Measurements from ENCODE around the gene LPAR3. TPM values are rescaled to one million over a fixed set of nuclear protein-coding genes. Genes with fewer than 3 reads are reported as not detected.

LPAR3 gene
- total and polyA plus RNA-seq, 9 donors: 0.20 to 22.7 (median 2.5) TPM

DNA sequence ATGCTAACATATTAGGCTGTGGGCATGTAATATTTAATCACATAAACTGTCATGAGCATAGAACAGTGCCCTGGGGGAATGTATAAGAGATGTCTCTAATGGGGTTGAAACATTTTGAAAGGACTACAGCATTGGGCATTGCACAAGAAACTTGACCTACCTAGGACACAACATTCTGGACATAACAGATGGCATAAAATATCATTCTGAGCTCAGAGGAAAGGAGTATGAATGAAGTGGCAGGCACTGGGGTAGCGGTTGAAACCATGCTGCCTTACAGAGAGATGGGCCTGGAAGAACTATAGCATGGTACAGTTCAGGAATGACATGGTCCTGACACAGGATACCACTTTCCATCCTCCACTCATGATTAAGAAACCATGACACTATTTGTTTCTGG is 69.0 kb downstream of the LPAR3 start:
- H3K4me3 ChIP-seq: no peak overlapping the region
- H3K4me1 ChIP-seq (ENCODE audit: insufficient read depth): no peaks in the 10 kb centered on the region
- TF ChIP-seq, protein P1, sequence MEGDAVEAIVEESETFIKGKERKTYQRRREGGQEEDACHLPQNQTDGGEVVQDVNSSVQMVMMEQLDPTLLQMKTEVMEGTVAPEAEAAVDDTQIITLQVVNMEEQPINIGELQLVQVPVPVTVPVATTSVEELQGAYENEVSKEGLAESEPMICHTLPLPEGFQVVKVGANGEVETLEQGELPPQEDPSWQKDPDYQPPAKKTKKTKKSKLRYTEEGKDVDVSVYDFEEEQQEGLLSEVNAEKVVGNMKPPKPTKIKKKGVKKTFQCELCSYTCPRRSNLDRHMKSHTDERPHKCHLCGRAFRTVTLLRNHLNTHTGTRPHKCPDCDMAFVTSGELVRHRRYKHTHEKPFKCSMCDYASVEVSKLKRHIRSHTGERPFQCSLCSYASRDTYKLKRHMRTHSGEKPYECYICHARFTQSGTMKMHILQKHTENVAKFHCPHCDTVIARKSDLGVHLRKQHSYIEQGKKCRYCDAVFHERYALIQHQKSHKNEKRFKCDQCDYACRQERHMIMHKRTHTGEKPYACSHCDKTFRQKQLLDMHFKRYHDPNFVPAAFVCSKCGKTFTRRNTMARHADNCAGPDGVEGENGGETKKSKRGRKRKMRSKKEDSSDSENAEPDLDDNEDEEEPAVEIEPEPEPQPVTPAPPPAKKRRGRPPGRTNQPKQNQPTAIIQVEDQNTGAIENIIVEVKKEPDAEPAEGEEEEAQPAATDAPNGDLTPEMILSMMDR (IDR thresholded peaks at IDR 0.05): no peak
- TF ChIP-seq EP300 (IDR thresholded peaks at IDR 0.05) (no peak), POLR2A (IDR thresholded peaks at IDR 0.05) (no peak)
- H3K27me3 ChIP-seq: no peaks in the 10 kb centered on the region
- no peaks in the 10 kb centered on the region for H3K36me3 ChIP-seq
- 96 to 100% (median 100%) methylated on average over 1 of the region's 1 CpG for WGBS, 3 donors
- H3K27ac ChIP-seq: no peak overlapping the region
- no peak for DNase-seq
- H3K9me3 ChIP-seq: no peaks in the 10 kb centered on the region
- intact Hi-C loops (cut with DNase I): no loop called here

DNA sequence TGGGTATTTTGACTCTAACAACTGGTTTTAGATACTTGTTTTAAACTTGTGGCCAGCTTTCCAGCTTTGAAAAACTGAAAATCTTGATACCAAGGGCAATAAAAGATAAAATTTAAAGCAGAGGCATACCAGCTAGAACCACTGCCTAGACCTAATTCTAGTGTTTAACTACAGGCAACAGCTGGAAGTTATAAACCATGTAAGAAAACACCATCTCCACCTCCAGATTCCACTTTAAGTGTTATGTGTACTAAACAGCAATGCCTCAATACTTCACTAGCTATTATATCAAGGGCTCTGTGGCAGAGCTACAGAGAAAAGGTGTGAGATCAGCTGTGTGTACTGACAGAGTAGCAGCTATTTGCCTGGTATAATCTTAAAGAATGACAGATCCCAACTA is 69.5 kb downstream of the LPAR3 start:
- Histone ChIP-seq H3K9me3 (no peaks in the 10 kb centered on the region), H3K27me3 (no peaks in the 10 kb centered on the region), H3K36me3 (no peaks in the 10 kb centered on the region), H3K4me1 (ENCODE audit: insufficient read depth) (no peaks in the 10 kb centered on the region), H3K4me3 (no peak overlapping the region), H3K27ac (no peak overlapping the region)
- intact Hi-C loops (cut with DNase I): no loop called here
- no peak for DNase-seq
- TF ChIP-seq EP300 (IDR thresholded peaks at IDR 0.05): no peak
- TF ChIP-seq, protein P1 (IDR thresholded peaks at IDR 0.05): no peak

- H3K27ac ChIP-seq: no peak overlapping the region
- DNase-seq: no peak
- no peak overlapping the region for H3K4me3 ChIP-seq
- no peaks in the 10 kb centered on the region for H3K27me3 ChIP-seq
- 47 to 77% (median 71%) methylated on average over 9 of the region's 9 CpGs for WGBS, 3 donors
- H3K9me3 ChIP-seq: no peaks in the 10 kb centered on the region
- no peaks in the 10 kb centered on the region for H3K4me1 ChIP-seq (ENCODE audit: insufficient read depth)
- H3K36me3 ChIP-seq: no peaks in the 10 kb centered on the region
- intact Hi-C loops (cut with DNase I): no loop called here
- no peak for TF ChIP-seq POLR2A (IDR thresholded peaks at IDR 0.05)
- TF ChIP-seq, protein P1 (IDR thresholded peaks at IDR 0.05): no peak
- no peak for TF ChIP-seq EP300 (IDR thresholded peaks at IDR 0.05)
Observed at GRCh38 chr1:84810343-84810742, 82.7 kb downstream of the LPAR3 start.

- Histone ChIP-seq H3K27me3 (no peaks in the 10 kb centered on the region), H3K9me3 (no peaks in the 10 kb centered on the region), H3K4me3 (no peak overlapping the region), H3K4me1 (ENCODE audit: insufficient read depth) (no peaks in the 10 kb centered on the region), H3K36me3 (no peaks in the 10 kb centered on the region), H3K27ac (no peak overlapping the region)
- TF ChIP-seq EP300 (IDR thresholded peaks at IDR 0.05): no peak
- TF ChIP-seq, protein P1 (IDR thresholded peaks at IDR 0.05): no peak
- no peak for TF ChIP-seq POLR2A (IDR thresholded peaks at IDR 0.05)
- 95 to 99% (median 96%) methylated on average over 3 of the region's 3 CpGs for WGBS, 3 donors
- intact Hi-C loops (cut with DNase I): no loop called here
- no peak for DNase-seq
Observed at GRCh38 chr1:84809023-84809422, 84.0 kb downstream of the LPAR3 start.

DNA sequence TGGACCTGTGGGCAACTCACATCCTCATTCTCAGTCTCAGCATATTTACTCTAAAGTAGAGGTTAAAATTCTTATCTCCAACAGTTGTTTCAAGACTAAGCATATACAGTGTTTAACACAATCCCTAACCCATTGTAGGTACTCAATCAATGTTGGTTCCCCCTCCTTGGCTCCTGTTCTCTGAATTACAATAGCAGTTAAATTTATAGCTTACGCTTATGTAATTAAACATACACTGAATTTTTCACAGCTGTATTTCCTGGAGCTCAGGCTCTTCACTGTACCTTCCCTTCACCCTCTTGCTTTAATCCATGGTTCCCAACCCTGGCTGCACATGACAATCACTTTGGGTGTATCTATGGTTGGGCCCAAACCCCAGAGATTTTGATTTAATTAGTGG is 89.4 kb downstream of the LPAR3 start:
- H3K4me1 ChIP-seq (ENCODE audit: insufficient read depth): no peaks in the 10 kb centered on the region
- H3K4me3 ChIP-seq: no peak overlapping the region
- no peak overlapping the region for H3K27ac ChIP-seq
- H3K9me3 ChIP-seq: no peaks in the 10 kb centered on the region
- TF ChIP-seq POLR2A (IDR thresholded peaks at IDR 0.05): no peak
- TF ChIP-seq, protein P1 (IDR thresholded peaks at IDR 0.05): no peak
- no peak for TF ChIP-seq EP300 (IDR thresholded peaks at IDR 0.05)
- 95 to 100% (median 97%) methylated on average over 1 of the region's 1 CpG for WGBS, 3 donors
- DNase-seq: no peak
- H3K36me3 ChIP-seq: no peaks in the 10 kb centered on the region
- no peaks in the 10 kb centered on the region for H3K27me3 ChIP-seq
- intact Hi-C loops (cut with DNase I): no loop called here
